Fibroblast of skin of right quadriceps (primary cell): ENCODE results near the gene CWC27.

Experiments used
- DNase-seq: peaks from one replicate; pipeline ENCODE4 v3.0.0-alpha.2; 2013

Gene CWC27

GRCh38 chr5:65043843-65044359 lies 275.2 kb downstream of the CWC27 start:
- no peak for DNase-seq

GRCh38 chr5:65047225-65047624 lies 278.5 kb downstream of the CWC27 start:
- no peak for DNase-seq

GRCh38 chr5:65047948-65048690 lies 279.4 kb downstream of the CWC27 start:
- no peak for DNase-seq

- DNase-seq, result no peak
Measured at GRCh38 chr5:65050140-65050539, 281.4 kb downstream of the CWC27 start.

DNA sequence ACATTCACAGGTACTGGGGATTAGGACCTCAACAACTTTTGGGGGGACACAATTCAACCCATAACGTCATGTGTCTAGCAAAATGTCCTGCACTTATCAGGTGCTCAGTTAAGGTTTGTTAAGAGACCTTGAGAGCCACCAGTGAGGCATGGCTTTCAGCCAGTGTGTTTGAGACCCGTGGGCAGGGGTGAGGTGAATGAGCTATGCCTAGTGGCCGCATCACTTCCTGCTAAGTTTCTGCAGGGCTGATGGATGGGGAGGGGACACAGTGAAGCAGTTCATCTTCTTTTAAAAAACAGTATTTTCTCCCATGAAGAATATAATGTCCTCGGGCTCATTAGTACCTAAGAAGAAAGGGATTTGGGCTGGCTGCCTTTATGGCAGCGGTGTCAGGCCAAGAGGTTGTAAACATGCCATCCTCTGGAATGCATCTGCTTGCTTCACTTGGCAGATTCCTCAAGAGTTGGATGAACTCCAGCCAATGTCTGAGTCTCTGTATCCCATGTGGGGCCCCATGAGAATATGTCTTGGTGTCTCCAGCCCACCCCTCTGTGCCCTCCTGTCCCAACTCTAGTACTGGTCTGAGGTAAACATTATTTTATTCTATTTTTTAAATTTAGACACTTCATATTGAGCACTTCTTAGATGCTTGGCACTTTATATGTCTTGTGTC lies 282.2 kb downstream of the CWC27 start:
- peak; percentile 59 for DNase-seq

DNA sequence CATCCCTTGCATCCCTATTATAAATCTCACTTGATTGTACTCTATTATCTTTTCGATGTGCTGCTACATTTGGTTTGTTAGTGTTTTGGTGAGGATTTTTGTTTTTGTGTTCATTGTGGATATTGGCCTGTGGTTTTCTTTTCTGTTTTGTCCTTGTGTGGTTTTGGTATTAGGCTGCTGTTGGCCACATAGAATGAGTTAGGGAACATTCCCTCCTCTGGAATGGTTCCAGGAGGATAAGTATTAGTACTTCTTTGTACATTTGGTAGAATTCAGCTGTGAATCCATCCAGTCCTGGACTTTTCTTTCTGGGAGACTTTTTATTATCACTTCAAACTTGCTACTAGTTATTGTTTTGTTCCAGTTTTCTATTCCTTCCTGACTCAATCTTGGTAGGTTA lies 287.2 kb downstream of the CWC27 start:
- no peak for DNase-seq

GRCh38 chr5:65059681-65060598 lies 291.2 kb downstream of the CWC27 start:
- DNase-seq, result peak; percentile 65

DNA sequence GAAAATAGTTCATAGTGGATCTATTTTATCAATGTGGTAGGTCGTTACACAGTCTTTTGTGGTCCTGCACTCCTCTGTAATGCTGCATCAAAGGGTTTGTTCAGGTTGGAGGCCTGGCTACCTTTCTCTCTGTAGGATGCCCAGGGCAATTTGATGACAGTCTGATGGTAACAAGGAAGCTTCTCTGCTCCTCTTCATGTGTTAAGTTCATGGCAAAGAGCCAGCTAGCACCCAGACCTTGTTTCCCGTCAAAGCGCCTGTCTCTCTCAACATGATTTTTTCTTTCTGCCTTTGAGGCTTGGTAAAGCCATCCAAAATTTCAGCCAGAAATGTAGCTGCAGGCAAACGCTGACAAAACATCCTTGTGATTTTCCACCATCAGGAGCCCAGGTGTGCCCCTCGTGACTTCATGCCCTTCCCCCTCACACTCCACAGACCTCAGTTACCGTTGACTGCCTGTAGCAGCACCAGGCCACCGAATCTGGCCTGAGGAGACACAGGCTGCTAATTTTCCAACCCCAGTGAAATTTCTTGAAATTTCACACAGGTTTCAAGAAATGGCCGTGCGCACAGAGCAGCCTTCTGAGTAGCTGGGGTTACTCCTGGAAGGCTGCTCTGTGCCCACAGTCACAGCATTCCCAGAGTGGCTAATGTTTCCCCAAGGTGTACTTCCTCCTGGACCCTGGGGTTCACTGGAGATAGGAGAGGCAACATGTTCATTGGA lies 292.7 kb downstream of the CWC27 start:
- DNase-seq, result no peak

- no peak for DNase-seq
Measured at GRCh38 chr5:65061974-65062353, 293.2 kb downstream of the CWC27 start.

- peak; percentile 98 for DNase-seq
Measured at GRCh38 chr5:65062469-65063083, 293.8 kb downstream of the CWC27 start.

GRCh38 chr5:65065001-65065511 lies 296.3 kb downstream of the CWC27 start:
- no peak for DNase-seq

DNA sequence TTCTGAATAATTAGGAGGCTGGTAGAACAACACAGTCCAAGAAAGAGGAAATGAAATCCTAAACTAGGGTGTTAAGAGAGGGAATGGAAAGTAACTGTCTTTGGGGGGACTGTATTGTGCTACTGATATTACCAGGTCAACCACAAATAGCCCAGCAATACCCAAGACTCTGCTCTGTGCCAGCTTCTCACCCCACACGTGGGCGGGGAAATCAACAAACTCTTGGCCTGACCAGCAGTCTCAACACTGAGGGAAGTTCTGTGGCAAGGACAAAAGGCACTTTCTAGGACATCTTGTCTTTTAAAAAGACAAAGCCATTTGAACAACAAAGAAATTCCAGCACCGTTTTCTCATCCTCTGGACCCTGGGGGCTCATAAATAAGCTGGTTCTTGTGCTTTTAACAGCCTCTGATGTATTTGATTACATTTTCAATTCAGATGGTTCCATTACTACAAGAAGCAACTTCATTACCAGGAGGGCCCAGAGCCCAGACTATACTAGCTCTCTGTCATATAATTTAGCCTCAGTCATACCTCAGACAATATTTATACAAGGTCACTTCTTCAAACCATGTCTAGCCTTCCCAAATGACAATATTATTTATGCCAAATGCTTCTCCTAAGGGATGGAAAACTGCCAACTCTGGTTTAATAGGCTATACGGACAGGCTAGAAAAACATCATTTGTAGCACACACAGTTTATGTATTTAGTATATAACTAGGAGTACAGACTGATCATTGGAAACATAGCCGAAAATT lies 297.8 kb downstream of the CWC27 start:
- DNase-seq, result no peak

DNA sequence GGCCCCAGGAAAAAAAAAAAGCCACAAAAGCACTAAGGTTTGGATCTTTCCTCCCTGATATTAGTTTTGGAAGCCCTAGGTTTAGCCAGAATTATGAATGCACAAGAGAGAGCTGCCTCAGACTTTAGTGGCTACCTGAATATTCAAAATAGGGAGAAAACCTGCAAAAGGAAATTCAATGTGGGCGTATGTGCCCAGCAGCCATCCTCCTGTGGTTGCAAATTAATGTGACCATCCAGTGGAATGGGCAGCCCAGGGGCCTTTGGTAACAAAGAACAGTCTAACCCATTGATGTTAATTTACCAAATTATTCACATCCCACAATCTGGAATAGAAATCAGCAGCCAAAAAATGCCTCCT lies 298.4 kb downstream of the CWC27 start:
- DNase-seq, result no peak
